Calu3 (cell line): Measurements from ENCODE around the gene LELP1. TPM values are rescaled to one million over a fixed set of nuclear protein-coding genes. Genes with fewer than 3 reads are reported as not detected.

Source experiments
- BruUV-seq: library from RNA; stranded (reverse); fragments of 400-500 nt; replicated peaks from 2 replicates; lab custom pipeline; 2021; lab: Mats Ljungman, UMichigan
- CTCF ChIA-PET: fragments of 300-600 bp; sonication (Branson Sonifier 250); formaldehyde crosslinking; loops from one replicate; lab custom pipeline; 2022; ENCODE audit warnings: antibody characterized with exemption; lab: Charles Lee
- DNase-seq: peaks from one replicate; pipeline ENCODE4 v3.0.0; 2022
- H3K27ac Mint-ChIP-seq: one replicate; pipeline ENCODE4 v1.8.0; 2022; ENCODE audit warnings: mixed read lengths; ENCODE audit not compliant: unreplicated experiment
- H3K27me3 Mint-ChIP-seq: one replicate; pipeline ENCODE4 v1.8.0; 2022; ENCODE audit warnings: mixed read lengths; ENCODE audit not compliant: unreplicated experiment
- H3K36me3 Mint-ChIP-seq: one replicate; pipeline ENCODE4 v1.8.0; 2022; ENCODE audit warnings: mild to moderate bottlenecking, moderate library complexity, mixed read lengths; ENCODE audit not compliant: insufficient read depth, unreplicated experiment
- H3K4me1 Mint-ChIP-seq: one replicate; pipeline ENCODE4 v1.8.0; 2022; ENCODE audit warnings: mild to moderate bottlenecking, low read depth, mixed read lengths; ENCODE audit not compliant: unreplicated experiment
- H3K4me3 Mint-ChIP-seq: one replicate; pipeline ENCODE4 v1.8.0; 2022; ENCODE audit warnings: mild to moderate bottlenecking, low read depth, moderate library complexity, mixed read lengths; ENCODE audit not compliant: unreplicated experiment
- H3K9me3 Mint-ChIP-seq: one replicate; pipeline ENCODE4 v1.8.0; 2022; ENCODE audit warnings: low read depth, mixed read lengths; ENCODE audit not compliant: unreplicated experiment
- CTCF ChIP-seq: fragments of 200-600 bp; IDR thresholded peaks from one replicate; pipeline ENCODE4 v1.8.0; 2022; ENCODE audit warnings: antibody characterized with exemption; ENCODE audit not compliant: unreplicated experiment
- intact Hi-C: fragments of 100-400 bp; cut with micrococcal nuclease; formaldehyde crosslinking; loops from one replicate; pipeline ENCODE4 v1.10.0; 2022; ENCODE audit not compliant: unreplicated experiment
- total RNA-seq: library from RNA; stranded (reverse); gene quantifications from 2 replicates; pipeline ENCODE4 v1.2.3, GENCODE V29; 2022

LELP1 gene
- total RNA-seq, 1 experiment from 2014 or later, result not detected

- CTCF ChIA-PET, result no interaction called here
- Mint-ChIP-seq H3K36me3 (no peaks in the 10 kb centered on the region), H3K27me3 (peaks cover 81% of the 10 kb centered on the region), H3K4me1 (no peaks in the 10 kb centered on the region), H3K4me3 (no peak overlapping the region), H3K9me3 (peaks cover 8% of the 10 kb centered on the region), H3K27ac (no peak overlapping the region)
- TF ChIP-seq CTCF, result no peak
- no peak for DNase-seq
- no TSS peak for BruUV-seq
- intact Hi-C loops, result no loop called here
Observed at GRCh38 chr1:153245466-153245865, 42.2 kb downstream of the LELP1 start.

- TF ChIP-seq CTCF, result no peak
- CTCF ChIA-PET, result interaction anchor here (0.5 kb wide), 1 partner anchor 321 kb away, joined by 3 read pairs; no protein-coding TSS in a partner anchor
- H3K27me3 Mint-ChIP-seq, result peaks cover 81% of the 10 kb centered on the region
- no peak overlapping the region for H3K27ac Mint-ChIP-seq
- BruUV-seq, result no TSS peak
- no peak for DNase-seq
- H3K36me3 Mint-ChIP-seq, result no peaks in the 10 kb centered on the region
- H3K4me3 Mint-ChIP-seq, result no peak overlapping the region
- intact Hi-C loops, result no loop called here
- peaks cover 8% of the 10 kb centered on the region for H3K9me3 Mint-ChIP-seq
- no peaks in the 10 kb centered on the region for H3K4me1 Mint-ChIP-seq
Observed at GRCh38 chr1:153246018-153246417, 42.8 kb downstream of the LELP1 start.

- Mint-ChIP-seq H3K9me3 (peaks cover 8% of the 10 kb centered on the region), H3K4me1 (no peaks in the 10 kb centered on the region), H3K4me3 (no peak overlapping the region), H3K27me3 (peaks cover 86% of the 10 kb centered on the region), H3K36me3 (no peaks in the 10 kb centered on the region), H3K27ac (no peak overlapping the region)
- DNase-seq, result no peak
- intact Hi-C loops, result no loop called here
- no TSS peak for BruUV-seq
- no peak for TF ChIP-seq CTCF
- CTCF ChIA-PET, result interaction anchor here (0.6 kb wide), 1 partner anchor 287 kb away, joined by 5 read pairs; no protein-coding TSS in a partner anchor
Observed at GRCh38 chr1:153246825-153247224, 43.6 kb downstream of the LELP1 start.

- H3K27ac Mint-ChIP-seq, result no peak overlapping the region
- H3K4me3 Mint-ChIP-seq, result no peak overlapping the region
- no peak for DNase-seq
- CTCF ChIA-PET, result no interaction called here
- BruUV-seq, result no TSS peak
- TF ChIP-seq CTCF, result no peak
- peaks cover 8% of the 10 kb centered on the region for H3K9me3 Mint-ChIP-seq
- H3K36me3 Mint-ChIP-seq, result no peaks in the 10 kb centered on the region
- no peaks in the 10 kb centered on the region for H3K4me1 Mint-ChIP-seq
- peaks cover 94% of the 10 kb centered on the region for H3K27me3 Mint-ChIP-seq
- intact Hi-C loops, result no loop called here
Observed at GRCh38 chr1:153248176-153248879, 45.1 kb downstream of the LELP1 start.
